NCI-H2171 (cell line): ENCODE measurements around the gene SCARB1.

ENCODE experiments used
- DNase-seq: peaks from one replicate; lab custom pipeline; 2025; lab: John Stamatoyannopoulos, UW

The SCARB1 gene

DNA sequence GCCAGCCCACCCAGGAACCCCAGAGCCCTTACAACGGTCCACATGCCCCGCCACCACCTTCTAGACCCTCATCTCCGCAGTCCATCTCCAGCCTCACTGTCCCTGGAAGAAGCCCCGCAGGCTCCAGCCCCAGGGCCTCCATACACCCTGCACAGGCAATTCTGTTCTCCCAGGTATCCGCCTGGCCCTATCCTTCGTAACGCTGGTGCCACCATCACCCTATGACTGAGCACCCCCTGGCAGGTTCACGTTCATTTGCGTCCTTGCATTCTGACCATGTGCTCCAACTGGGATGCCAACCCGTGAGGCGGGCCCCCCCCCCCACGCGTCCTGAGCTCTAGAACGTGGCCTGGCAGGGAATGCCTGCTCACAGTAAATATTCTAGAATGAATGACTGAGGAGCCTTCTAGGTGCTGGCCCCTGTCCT is 675 bp upstream of the SCARB1 start:
- DNase-seq: no peak

DNA sequence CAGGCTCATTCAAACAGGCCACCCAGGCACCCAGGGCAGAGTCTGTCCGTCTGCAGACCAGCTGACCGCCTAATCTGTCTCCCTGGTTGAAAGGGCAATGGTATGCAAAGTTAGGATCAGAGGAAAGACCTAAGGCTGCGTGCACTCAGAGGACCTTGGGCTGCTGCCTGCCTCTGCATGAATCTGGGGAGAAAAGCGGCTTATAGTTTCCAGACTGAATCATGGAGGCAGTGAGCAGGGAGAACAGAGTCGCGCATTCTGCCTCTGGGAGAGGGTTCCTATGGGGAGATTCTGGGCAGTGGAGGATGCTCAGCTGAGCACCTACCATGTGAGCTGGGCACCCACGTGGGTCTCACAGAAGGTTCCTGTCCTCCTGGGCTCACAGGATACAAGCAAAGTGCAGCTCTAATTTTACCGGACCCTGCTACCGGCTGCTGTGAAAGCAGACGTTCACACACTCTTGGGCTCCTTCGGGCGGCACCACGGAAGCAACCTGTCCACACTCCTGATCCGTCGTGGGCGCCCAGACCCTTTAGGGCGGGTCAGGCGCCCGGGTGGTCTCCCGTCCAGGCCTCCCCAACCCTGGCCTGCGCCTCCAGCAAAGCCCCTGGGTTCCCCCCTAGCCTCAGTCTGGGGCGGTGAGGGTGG is 772 bp downstream of the SCARB1 start:
- no peak for DNase-seq

DNA sequence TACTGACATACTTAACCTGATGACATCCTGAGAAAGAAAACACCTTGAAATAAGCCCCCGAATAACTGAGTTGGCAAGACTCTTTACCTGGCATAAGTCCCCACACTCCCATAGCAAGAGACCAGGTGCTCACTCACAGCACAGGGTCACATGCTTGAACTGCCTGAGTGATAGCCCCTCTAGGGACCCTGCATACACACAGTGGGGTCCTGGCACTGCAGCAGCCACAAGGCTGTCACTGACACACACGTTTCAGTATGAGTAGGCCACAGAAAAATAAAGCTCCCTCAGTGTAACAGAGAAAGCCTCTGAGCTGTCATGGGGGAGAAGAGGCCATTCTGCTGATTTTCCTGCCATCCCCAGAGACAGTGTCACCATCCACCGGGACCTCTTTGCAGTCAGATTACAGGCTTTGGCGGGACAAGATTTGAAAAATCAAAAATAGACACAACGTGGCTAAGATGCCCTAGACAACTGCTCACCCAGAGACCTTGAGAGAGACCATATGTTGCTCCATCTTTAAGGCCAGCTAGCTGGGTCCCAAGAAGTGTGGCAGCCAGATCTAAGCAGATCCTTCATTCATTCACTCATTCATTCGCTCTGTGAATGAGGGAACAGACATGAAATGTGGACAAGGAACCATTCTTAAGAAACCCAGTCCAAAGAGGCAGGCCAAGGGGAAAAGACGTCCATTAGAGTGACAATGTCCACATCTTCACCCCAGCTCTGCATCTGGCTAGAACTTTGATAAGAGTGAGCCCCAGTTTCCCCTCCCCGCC is 1.6 kb downstream of the SCARB1 start:
- no peak for DNase-seq

DNA sequence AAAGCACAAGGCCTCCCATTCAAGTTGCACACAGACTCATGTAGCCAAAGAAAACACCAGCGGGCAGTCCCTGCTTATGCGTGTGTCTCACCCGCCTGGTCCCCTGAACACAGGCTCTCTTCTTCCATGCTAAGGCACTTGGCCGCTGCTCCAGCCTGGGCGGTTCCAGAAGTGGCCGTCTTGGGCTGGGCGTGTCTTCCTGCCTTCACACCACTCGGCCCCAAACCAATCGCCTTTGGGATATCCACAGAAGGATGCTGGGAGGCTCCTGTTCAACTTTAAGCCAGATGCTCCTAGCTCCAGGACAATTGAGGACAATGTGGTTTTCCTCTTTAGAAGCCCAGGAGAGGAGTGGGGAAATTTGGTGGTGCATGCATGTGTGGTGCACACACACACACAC is 2.2 kb downstream of the SCARB1 start:
- DNase-seq: no peak

DNA sequence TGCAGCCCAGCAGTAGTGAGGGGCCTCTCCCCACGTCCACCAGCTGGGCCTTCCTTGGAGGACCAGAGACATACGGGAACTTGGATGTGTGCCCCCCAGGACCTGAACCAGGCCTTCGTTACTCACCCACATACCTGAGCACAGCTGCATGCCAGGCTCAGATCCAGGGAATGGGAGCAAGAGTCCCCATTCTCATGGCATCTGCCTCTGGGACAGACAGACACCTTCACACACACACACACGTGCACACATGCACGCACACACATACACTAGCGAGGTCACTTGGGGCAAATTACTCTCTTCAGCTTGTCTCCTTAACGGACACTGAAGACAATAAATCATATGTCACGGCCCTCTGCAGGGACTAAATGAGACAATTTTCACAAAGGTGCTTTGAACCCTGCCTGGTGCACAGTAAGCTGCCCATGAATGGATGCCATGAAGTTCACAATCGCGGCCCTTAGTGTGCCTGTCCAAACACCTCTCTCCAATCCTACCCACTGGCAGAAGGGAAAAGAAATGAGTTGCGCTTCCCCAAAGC is 5.7 kb downstream of the SCARB1 start:
- no peak for DNase-seq

DNA sequence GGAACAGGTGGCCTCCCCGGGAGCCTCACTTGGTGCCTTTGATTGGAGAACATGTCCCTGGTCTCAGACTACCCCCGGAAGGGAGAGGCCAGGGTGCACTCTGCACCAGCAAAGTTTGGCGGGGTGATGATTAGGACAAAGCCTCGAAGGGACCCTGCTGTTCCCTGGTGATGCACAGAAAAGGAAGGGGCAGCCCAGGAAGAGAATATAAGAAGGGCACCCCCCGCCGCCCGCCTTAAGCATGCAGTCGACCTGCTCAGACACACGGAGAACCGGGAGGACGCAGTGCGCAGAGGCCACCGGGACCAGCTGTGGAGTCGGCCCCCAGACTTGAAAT is 6.9 kb downstream of the SCARB1 start:
- no peak for DNase-seq

DNA sequence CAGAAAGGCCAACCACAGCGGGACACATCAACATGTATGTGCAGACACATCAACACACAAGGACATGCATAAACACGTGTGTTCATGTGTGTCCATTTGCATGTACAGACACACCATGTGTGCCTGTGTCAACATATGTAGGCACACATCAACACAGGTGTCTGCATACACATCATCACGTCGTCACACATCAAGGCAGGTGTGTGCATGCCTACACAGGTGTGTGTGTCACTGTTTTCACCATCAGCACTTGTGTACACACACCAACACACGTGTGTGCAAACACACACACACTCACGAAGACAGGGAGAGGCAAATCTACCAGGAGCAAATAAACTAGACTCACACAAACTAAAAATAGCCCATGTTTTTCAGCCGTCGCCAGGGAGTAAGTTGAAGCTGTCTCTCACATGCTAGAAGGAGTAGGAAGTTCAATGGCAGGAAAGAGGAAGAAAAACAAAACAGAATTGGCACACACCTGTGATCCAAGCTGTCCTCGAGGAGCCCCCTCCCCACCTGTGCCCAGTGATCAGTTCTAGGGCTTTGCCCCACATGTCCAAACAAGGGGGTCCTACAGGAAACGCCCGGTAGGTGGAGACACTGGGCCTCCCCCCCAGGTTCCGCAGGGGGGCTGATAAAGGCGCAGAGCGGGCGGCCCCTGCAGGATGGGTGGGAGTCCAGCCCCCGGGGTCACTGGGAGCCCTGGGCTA is 7.4 kb downstream of the SCARB1 start:
- no peak for DNase-seq

DNA sequence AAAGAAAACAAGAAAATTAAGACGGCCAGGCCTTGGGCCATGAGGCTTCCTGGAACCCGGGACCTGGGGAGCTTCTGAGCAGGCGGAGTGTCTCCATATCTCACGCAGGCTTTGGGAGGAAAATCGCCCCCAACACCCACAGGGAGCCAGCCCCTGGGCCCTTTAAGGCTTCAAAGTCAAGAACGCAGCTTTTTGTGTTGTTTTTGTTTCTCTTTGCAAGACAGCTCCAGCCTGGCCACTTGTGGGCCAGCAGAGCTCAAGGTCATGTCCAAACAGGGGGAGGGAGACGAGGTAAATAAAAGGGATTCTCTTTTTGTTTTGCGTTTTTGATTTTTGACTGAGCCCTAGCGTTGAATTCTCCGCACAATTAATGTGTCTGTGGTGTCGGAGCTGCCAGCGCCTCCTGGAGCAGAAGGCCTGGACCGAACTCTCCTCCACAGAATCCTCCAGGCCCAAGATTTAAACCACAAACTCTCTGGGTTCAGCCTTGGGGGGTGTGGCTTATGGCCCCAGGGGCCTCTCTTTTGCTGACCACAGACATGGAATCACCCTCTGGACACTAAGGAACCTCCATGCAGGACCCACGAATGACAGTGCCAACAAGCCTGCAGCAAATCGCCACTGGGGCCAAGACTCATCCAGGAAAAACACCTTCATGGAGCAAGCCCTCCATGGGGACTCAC is 8.2 kb downstream of the SCARB1 start:
- DNase-seq: no peak

DNA sequence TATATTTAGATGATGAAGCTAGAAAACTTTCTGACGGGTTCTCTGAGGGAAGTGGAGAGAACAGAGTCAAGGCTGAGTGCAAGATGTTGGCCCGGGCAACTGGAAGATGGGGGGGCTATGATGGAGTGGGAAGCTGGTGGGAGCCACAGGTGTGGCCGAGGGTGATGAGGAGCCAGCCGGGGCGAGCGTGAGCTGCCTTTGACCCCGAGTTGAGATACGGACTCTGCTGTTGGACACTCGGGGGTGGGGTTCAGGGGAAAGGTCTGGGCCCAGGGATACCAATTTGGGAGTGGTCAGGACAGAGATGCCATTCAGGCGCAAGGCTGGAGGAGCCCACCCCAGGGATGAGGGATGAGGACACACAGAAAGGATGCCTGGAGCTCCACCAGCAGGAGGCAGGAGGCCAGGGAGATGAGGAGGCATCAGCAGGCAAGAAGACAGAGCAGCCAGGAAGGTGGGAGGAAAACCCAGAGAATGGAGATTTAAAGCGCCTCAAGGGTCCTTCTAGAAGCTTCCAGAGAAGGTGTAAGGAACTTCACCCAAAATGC is 9.0 kb downstream of the SCARB1 start:
- DNase-seq: no peak

DNA sequence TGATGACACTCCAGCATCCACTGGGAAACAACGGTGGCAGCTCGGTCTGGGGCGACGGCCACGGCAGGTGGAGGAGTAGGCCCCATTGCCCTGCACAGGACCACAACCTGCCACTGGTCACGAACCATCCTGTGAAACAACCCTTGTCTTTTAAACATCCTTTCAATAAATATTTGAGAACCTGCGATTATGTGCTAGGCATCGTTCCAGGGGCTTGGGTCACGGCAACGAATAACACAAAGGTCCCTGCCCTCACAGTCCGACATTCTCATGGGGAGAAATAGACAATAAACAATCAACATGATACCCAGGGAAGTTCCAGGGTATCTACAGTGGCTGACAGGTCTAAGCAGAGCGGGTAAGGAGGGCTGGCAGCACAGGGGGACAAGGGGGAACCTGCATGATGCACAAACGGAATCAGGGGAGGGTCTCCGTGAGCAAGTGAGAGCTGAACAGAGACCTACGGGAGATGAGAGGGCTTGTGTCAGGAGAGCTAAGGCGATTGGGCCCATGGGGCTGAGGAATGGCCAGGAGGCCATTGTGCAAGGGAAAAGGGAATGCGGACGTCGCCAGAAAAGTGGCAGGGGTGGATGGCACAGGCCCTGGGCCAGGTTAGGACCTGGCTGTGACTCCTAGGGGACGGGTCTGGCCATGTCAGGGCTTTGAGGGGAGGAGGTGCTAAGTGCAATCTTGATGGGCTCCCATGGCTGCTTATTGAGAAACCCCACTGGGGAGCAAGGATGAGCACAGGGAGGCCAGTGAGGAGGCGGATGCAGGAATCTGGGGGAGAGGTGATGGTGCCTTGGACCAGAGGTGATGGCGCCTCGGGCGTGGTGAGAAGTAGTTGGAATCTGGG is 9.7 kb downstream of the SCARB1 start:
- no peak for DNase-seq

DNA sequence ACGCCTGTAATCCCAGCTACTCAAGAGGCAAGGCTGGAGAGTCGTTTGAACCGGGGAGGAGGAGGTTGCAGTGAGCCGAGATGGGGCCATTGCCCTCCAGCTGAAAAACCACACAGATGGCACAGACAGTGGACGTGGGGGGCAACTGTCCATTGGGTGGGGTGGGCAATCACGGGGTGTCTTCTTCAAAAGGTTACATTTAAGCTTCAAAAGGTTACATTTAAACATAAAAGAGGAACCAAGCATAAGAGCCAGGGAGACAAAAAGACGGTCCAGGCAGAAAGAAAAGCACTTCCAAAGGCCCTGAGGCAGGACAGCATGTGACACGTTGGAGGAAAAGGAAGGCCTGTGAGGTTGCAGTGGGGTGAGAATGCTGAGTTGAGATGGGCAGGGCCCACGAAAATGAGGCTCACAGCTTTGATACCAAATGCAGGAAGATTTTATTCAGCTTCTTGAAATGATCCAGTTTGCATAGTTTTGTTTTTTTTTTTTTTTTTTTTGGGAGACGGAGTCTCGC is 10.7 kb downstream of the SCARB1 start:
- DNase-seq: no peak

DNA sequence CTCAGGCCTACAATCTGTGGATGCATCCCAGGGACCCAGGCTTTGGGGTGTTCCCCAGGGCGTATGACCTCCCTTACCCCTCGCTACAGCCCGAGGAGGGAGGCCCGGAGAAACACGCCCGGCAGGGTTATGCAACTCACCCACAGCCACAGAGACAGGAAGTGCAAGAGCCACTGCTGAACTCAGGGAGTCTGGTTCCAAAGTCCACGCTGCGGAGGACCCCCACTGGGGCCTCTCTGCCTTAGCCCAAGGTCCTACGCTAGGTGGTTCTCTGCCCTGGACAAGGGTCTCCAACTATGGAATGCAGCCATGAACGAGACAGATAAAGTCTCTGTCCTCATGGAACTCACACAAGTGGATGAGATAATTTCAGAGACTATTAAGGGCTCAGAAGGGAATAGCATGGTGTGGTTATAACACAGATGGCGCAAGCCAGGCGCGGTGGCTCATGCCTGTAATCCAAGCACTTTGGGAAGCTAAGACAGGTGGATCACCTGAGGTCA is 11.3 kb downstream of the SCARB1 start:
- no peak for DNase-seq

DNA sequence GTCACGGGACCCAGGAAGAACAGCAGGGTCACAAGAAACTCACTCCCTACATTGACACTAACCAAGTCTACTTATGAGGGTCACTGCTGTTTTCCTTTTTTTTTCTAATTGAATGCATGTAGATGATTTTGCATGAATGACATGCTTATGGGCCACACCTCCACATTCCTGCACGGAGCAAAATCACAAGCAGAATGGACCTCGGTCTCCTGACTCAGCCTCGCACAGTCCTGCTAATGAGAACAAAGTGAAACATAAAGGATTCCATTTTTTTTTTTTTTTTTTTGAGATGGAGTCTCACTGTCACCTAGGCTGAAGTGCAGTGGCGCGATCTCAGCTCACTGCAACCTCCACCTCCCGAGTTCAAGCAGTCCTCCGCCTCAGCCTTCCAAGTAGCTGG is 12.3 kb downstream of the SCARB1 start:
- no peak for DNase-seq

DNA sequence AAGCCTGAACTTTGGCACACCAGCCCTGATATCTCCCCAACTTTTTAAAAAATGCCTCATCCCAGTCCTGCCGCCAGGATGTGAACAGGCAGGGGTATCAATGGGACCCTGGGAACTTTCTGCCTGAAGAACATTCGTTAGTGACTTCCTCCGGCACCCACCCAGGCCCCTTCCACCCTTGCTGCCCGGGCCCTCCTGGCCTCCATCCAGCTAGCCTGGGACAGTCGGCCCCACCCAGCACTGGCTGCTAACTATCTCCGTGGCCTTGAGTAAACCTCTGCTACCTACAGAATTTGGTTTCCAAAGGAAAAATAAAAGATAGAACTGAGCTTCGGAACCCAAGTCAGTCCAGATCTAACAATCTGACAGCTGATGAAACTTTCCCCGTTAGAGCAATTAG is 14.3 kb downstream of the SCARB1 start:
- DNase-seq: no peak

DNA sequence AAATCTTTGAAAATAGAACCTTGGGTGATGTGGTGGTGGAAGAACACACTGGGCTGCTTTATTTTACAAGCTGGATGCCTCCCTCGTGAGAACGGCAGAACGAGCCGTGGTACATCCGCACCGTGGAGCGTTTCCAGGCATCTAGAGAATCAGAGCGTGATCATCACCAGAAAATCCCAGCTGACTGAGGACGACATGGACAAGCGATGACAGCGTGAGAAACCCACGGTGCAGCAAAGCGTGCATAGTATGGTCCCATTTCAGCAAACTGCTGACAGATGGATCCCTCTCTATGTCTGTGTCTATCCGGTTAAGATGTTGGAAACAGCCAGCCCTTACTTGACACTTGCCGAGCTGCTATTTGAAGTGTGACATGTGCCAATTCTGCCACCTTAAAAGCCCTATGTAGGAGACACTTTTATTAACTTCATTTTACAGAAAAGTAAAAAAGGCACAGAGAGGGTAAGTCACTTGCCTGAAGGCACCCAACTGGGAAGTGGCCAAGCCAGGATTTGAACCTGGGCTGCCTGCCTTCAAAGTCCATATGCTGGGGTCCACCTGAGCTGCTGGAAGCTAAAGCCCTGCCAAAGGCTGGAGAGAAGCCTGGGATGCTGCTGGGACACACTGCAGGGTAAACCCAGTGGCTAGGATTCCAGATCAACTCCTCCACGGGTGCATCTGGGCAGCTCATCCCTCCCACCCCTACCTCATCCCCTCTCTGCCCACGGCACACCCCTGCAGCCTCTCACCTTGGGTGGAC is 14.9 kb downstream of the SCARB1 start:
- DNase-seq: no peak

DNA sequence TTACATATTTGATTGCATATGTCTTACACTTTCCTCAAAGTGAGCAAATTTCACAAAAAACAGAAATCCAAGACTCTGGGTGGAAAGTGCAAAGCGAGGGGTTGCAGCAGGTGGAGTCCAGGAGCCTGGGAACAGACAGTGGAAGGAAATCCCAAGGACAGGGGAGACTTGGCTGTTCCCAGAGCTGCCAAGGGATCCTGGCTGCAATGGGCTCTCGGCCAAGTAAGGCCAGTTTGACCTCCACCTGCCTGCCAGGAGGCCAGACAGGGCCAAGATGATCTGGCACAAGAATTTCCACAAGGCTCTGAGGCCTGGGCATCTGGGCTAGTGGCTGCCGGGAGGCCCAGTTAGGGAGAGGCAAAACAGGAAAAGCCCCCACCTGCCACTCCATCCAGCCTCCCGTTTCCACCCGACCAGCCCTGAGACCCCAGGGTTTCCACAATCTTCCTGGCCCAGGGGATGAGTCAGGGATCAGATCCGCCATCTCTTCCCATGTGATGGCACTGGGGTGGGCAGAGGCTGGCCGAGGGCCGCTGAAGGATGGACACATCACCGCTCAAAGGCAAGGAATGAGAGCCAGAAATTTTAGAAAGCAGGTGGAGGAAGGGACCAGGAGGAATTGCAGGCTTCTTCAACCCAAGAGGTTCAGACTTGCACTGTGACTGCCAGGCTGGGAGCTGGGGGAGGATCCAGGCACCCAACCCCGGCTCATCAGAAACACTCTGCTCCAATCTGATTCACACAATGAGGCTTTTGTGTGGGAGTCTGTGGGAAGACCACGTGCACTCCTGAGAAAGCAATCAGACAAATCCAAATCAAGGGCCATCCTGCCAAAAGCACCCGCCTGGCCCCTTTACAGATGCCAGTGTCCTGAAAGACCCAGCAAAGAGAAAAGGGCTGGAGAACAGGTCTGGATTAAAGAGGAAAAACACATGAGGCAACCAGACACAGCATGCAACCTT is 16.3 kb downstream of the SCARB1 start:
- DNase-seq: no peak

DNA sequence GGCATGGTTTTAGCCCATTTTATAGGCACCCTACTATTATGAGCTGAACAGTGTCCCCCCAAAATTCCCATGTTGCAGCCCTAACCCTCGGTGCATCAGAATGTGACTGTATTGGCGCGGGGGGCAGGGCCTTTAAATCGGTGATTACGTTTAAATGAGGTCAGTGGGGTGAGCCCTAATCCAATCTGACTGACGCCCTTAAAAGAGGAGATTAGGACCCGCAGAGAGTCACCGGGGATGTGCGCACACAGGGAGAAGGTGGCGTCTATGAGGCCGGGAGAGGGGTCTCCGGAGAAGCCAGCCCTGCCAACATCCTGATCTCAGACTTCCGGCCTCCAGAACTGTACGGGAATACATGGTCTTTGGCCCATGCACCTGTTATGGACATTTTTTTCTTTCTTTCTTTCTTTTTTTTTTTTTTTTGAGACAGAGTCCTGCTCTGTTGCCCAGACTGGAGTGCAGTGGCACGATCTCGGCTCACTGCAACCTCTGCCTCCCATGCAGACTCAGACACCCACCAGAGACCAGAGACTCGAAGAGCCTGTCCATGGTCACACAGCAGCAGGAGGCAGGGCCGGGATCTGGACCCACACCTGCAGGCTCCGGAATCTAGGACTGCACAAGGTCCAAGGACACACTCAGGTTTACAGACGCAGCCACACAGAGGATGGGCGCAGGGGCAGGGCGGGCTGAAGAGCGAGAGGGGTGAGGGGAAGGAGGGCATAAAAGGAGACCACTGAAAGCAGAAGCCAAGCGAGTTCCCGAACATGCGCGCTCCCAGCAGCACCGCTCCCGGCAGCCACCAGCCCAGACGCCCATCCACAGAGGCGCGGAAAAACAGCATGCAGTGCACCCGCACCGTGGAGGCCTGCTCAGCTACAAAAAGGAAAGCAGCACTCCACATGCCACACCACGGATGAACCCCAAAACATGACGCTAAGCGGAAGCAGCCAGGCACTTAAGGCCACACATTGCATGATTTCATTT is 19.0 kb downstream of the SCARB1 start:
- DNase-seq: no peak
